Thyroid gland (tissue), 4 donors: ENCODE results near the gene BCAM.

ENCODE experiments used
- POLR2A ChIP-seq, 2 donors: fragments of 450-650 bp; IDR thresholded peaks; one replicate each; pipeline ENCODE4 v1.6.1; 2017; ENCODE audit warnings: antibody characterized with exemption in 2 of 2, mild to moderate bottlenecking in 2 of 2, moderate library complexity in 1 of 2
- TF ChIP-seq, protein P1 (sequence below), 6 experiments: fragments of 200-600 bp in 3 of 6; fragments of 450-650 bp in 3 of 6; sonication (generic) in 3 of 6; IDR thresholded peaks; one replicate each; pipeline ENCODE4 v1.5.1; 2016 to 2019; ENCODE audit warnings: antibody characterized with exemption in 6 of 6, mild to moderate bottlenecking in 2 of 6, inconsistent platforms in 1 of 6, moderate library complexity in 1 of 6

GRCh38 chr19:44840811-44841210 lies 31.9 kb downstream of the BCAM start:
- TF ChIP-seq, protein P1, sequence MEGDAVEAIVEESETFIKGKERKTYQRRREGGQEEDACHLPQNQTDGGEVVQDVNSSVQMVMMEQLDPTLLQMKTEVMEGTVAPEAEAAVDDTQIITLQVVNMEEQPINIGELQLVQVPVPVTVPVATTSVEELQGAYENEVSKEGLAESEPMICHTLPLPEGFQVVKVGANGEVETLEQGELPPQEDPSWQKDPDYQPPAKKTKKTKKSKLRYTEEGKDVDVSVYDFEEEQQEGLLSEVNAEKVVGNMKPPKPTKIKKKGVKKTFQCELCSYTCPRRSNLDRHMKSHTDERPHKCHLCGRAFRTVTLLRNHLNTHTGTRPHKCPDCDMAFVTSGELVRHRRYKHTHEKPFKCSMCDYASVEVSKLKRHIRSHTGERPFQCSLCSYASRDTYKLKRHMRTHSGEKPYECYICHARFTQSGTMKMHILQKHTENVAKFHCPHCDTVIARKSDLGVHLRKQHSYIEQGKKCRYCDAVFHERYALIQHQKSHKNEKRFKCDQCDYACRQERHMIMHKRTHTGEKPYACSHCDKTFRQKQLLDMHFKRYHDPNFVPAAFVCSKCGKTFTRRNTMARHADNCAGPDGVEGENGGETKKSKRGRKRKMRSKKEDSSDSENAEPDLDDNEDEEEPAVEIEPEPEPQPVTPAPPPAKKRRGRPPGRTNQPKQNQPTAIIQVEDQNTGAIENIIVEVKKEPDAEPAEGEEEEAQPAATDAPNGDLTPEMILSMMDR (IDR thresholded peaks at IDR 0.05): no peak
- no peak for TF ChIP-seq POLR2A (IDR thresholded peaks at IDR 0.05)
